HepG2 (cell line): ENCODE results near the gene ZBTB22. TPM values are rescaled to one million over a fixed set of nuclear protein-coding genes. Genes with fewer than 3 reads are reported as not detected.

Experiments
- AGO1 ChIP-seq: fragments of 200-400 bp; formaldehyde crosslinking; IDR thresholded peaks from 2 replicates; pipeline ENCODE4 v1.6.1; 2017; ENCODE audit warnings: mild to moderate bottlenecking, low read depth, low read length, moderate library complexity; ENCODE audit not compliant: poor library complexity, severe bottlenecking
- DBP ChIP-seq: sonication (generic); formaldehyde crosslinking; IDR thresholded peaks from 2 replicates; pipeline ENCODE4 v1.4.0; 2020; ENCODE audit warnings: missing genetic modification reagents; ENCODE audit errors: not compliant biosample characterization
- GPN1 ChIP-seq: sonication (generic); formaldehyde crosslinking; IDR thresholded peaks from 2 replicates; pipeline ENCODE4 v1.5.1; 2020; ENCODE audit warnings: missing genetic modification reagents, borderline replicate concordance
- GTF3A ChIP-seq: sonication (generic); formaldehyde crosslinking; conservative IDR thresholded peaks from 2 replicates; pipeline ENCODE4 v1.4.0; 2020; ENCODE audit warnings: mild to moderate bottlenecking, missing genetic modification reagents
- MAX ChIP-seq: IDR thresholded peaks from 2 replicates; pipeline ENCODE4 v1.6.1; 2012; ENCODE audit warnings: inconsistent platforms
- MED13 ChIP-seq: sonication (generic); formaldehyde crosslinking; IDR thresholded peaks from 2 replicates; pipeline ENCODE4 v1.5.0; 2020; ENCODE audit warnings: missing genetic modification reagents
- MYNN ChIP-seq: sonication (generic); formaldehyde crosslinking; IDR thresholded peaks from 2 replicates; pipeline ENCODE4 v1.4.0; 2020; ENCODE audit warnings: mild to moderate bottlenecking, low read depth, missing genetic modification reagents
- REXO4 ChIP-seq: sonication (generic); formaldehyde crosslinking; IDR thresholded peaks from 2 replicates; pipeline ENCODE4 v1.8.0; 2022; ENCODE audit warnings: missing genetic modification reagents, mild to moderate bottlenecking, borderline replicate concordance
- SALL1 ChIP-seq: sonication (generic); formaldehyde crosslinking; IDR thresholded peaks from 2 replicates; pipeline ENCODE4 v1.8.0; 2022; ENCODE audit warnings: mild to moderate bottlenecking, missing genetic modification reagents
- ZBTB39 ChIP-seq: sonication (generic); formaldehyde crosslinking; IDR thresholded peaks from 2 replicates; pipeline ENCODE4 v1.5.0; 2020; ENCODE audit warnings: missing genetic modification reagents
- ZFAT ChIP-seq: sonication (generic); formaldehyde crosslinking; conservative IDR thresholded peaks from 2 replicates; pipeline ENCODE4 v1.8.1; 2023; ENCODE audit warnings: missing genetic modification reagents, inconsistent platforms
- ZNF407 ChIP-seq: sonication (generic); formaldehyde crosslinking; IDR thresholded peaks from one replicate; pipeline ENCODE4 v1.5.1; 2020; ENCODE audit warnings: mild to moderate bottlenecking, missing genetic modification reagents; ENCODE audit errors: not compliant biosample characterization
- ZNF496 ChIP-seq: sonication (generic); formaldehyde crosslinking; IDR thresholded peaks from 2 replicates; pipeline ENCODE4 v1.8.1; 2023; ENCODE audit warnings: mild to moderate bottlenecking, moderate library complexity, missing genetic modification reagents; ENCODE audit not compliant: insufficient replicate concordance
- ZNF543 ChIP-seq: sonication (generic); formaldehyde crosslinking; IDR thresholded peaks from 2 replicates; pipeline ENCODE4 v1.4.0; 2020; ENCODE audit warnings: mild to moderate bottlenecking, missing genetic modification reagents
- ZSCAN12 ChIP-seq: sonication (generic); formaldehyde crosslinking; IDR thresholded peaks from 2 replicates; pipeline ENCODE4 v1.9.0; 2021; ENCODE audit warnings: mild to moderate bottlenecking, missing genetic modification reagents
- polyA plus RNA-seq, 8 experiments: library from polyadenylated mRNA; depleted of rRNA in 3 of 8; stranded (reverse) in 7 of 8; unstranded in 1 of 8; fragments of >200 nt; fragmentation: Illumina TruSeq in 4 of 8; extraction: Trizol in 4 of 8; gene quantifications; 2 replicates each; pipeline versions ENCODE4 v1.2.1 to v1.2.3, GENCODE V29; 2011 to 2016; ENCODE audit warnings: low read depth in 4 of 8, missing spikeins in 1 of 8, mixed read lengths in 1 of 8; ENCODE audit not compliant: insufficient read depth in 1 of 8
- total RNA-seq, 5 experiments: library from RNA; depleted of rRNA; stranded (reverse); fragments of >200 nt; fragmentation: Illumina TruSeq; extraction: Trizol; gene quantifications; 2 replicates each; pipeline ENCODE4 v1.2.3, GENCODE V29; 2016; ENCODE audit warnings: low read depth in 1 of 5

Gene ZBTB22
- total and polyA plus RNA-seq, 2 of the 13 experiments (the other 11 are each of a cell fraction or from before 2014, with no cell fraction given): 8.0 to 10.6 TPM

GRCh38 chr6:33299237-33299944 is 18.2 kb downstream of the ZBTB22 start (continued):
- peak; percentile 63 for TF ChIP-seq ZNF407 (CRISPR knock-in tag)
- no peak for TF ChIP-seq GPN1 (CRISPR knock-in tag)
- no peak for TF ChIP-seq MED13
- 0 out of 2 replicates have a peak, but pooled peaks have one; percentile 38 for TF ChIP-seq ZNF543
- peak; percentile 68 for TF ChIP-seq MAX
- TF ChIP-seq ZBTB39 (CRISPR knock-in tag): no peak
- TF ChIP-seq SALL1 (CRISPR knock-in tag): peak; percentile 53
- peak; percentile 63 for TF ChIP-seq DBP (CRISPR knock-in tag)
- peak; percentile 61; the same call in 1 of the 2 replicates for TF ChIP-seq GTF3A (CRISPR knock-in tag)
- TF ChIP-seq ZNF496 (CRISPR knock-in tag): no peak
- TF ChIP-seq AGO1: peak; percentile 99
- no peak for TF ChIP-seq ZFAT (CRISPR knock-in tag)
- TF ChIP-seq MYNN: no peak; the same call in 1 of the 2 replicates
- TF ChIP-seq ZSCAN12 (CRISPR knock-in tag): no peak
- no peak; the same call in 1 of the 2 replicates for TF ChIP-seq REXO4 (CRISPR knock-in tag)
